ENCODE data around the gene PNKD.

The PNKD gene

DNA sequence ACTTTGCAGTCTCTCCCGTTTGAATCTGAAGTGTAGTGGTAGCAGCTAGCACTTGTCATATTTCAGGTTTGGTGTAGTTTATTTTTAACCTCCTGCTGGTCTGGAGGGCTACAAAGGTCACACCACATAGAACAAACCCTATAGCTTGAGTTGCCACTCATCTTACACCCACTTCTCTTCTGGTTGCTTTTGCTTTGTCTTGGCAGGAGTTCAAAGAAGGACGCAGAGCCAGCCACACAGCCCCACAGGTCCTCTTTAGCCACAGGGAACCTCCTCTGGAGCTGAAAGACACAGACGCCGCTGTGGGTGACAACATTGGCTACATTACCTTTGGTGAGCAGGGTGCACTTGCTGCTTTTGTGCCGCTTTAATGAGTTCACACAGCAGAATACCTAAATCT lies 25.1 kb upstream of the PNKD start:
- H3K4me2 ChIP-seq (ENCODE audit: insufficient read depth, low read length, poor library complexity, severe bottlenecking), result no peak overlapping the region
- no peak overlapping the region for H3K4ac ChIP-seq (ENCODE audit: low read length)
- no peak overlapping the region for H2BK5ac ChIP-seq (ENCODE audit: low read length)
- no peaks in the 10 kb centered on the region for H3K4me1 ChIP-seq (ENCODE audit: control insufficient read depth in 2 of 2, insufficient read depth in 1 of 2, low read depth in 1 of 2, low read length in 2 of 2)
- H2BK120ac ChIP-seq (ENCODE audit: low read depth, low read length), result no peak overlapping the region
- H2BK12ac ChIP-seq (ENCODE audit: low read length), result no peak overlapping the region
- DNase-seq (ENCODE audit: low spot score), result no peak
- H2AK5ac ChIP-seq (ENCODE audit: low read depth, low read length), result no peak overlapping the region
- no peak overlapping the region for H2AFZ ChIP-seq (ENCODE audit: low read length)
- H2BK15ac ChIP-seq (ENCODE audit: low read length), result no peak overlapping the region
- no peak overlapping the region for H3K18ac ChIP-seq (ENCODE audit: low read length)
- no peak overlapping the region for H3K14ac ChIP-seq (ENCODE audit: low read length)
- H3K23ac ChIP-seq (ENCODE audit: low read depth, low read length, poor library complexity), result no peak overlapping the region
- no peaks in the 10 kb centered on the region for H3K27me3 ChIP-seq (ENCODE audit: control insufficient read depth in 3 of 3, insufficient read depth in 3 of 3, low read depth in 1 of 3, low read length in 3 of 3)
- no peak overlapping the region for H3K9ac ChIP-seq (ENCODE audit: low read depth, low read length, poor library complexity)
- no peak overlapping the region for H4K91ac ChIP-seq (ENCODE audit: low read depth, low read length, poor library complexity)
- no peak overlapping the region for H3K27ac ChIP-seq (replicated peaks; ENCODE audit: low read length)
- peaks cover 43 to 98% of the 10 kb centered on the region in 2 donors for H3K36me3 ChIP-seq (replicated peaks in 1 of 2; ENCODE audit: control insufficient read depth in 2 of 2, insufficient read depth in 2 of 2, low read length in 2 of 2)
- no peak overlapping the region for H4K8ac ChIP-seq (ENCODE audit: low read depth, low read length)
- no peak overlapping the region for H3K4me3 ChIP-seq (ENCODE audit: low read length in 2 of 2)
- H3K9me3 ChIP-seq (replicated peaks in 1 of 2; ENCODE audit: control insufficient read depth in 2 of 2, insufficient read depth in 1 of 2, low read depth in 1 of 2, low read length in 2 of 2), result no peaks in the 10 kb centered on the region
- WGBS, 2 donors (ENCODE audit: extremely low coverage in 2 of 2, insufficient read length in 2 of 2, insufficient replicate concordance in 1 of 2), result no CpG with 5 or more reads among the region's 5 CpGs
- H3K79me1 ChIP-seq (ENCODE audit: low read depth, low read length), result no peaks in the 10 kb centered on the region

DNA sequence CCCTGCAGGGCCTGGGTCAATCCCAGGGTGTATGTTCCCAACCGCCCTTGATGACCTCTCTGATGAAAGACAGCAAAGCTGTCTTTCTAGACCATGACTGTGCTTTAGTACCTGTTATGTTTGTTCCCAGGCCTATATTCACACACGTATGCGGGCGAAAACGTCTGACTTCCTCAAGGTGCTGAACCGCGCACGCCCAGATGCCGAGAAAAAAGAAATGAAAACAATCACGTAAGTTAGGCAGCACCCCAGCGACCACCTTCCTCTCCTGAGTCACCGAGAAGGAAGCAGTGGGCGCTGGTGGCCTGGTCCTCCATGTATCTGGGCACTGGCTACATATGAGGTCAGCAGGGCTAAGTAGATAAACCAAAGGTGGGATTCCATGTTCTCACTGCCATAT lies 20.6 kb upstream of the PNKD start:
- Histone ChIP-seq H2AK5ac (ENCODE audit: low read depth, low read length) (no peak overlapping the region), H2BK12ac (ENCODE audit: low read length) (no peak overlapping the region), H2BK120ac (ENCODE audit: low read depth, low read length) (no peak overlapping the region), H3K79me1 (ENCODE audit: low read depth, low read length) (no peaks in the 10 kb centered on the region), H3K23ac (ENCODE audit: low read depth, low read length, poor library complexity) (no peak overlapping the region), H3K4ac (ENCODE audit: low read length) (no peak overlapping the region), H2BK5ac (ENCODE audit: low read length) (no peak overlapping the region), H4K8ac (ENCODE audit: low read depth, low read length) (no peak overlapping the region), H3K4me2 (ENCODE audit: insufficient read depth, low read length, poor library complexity, severe bottlenecking) (no peak overlapping the region), H3K27me3 (ENCODE audit: control insufficient read depth in 3 of 3, insufficient read depth in 3 of 3, low read depth in 1 of 3, low read length in 3 of 3) (no peaks in the 10 kb centered on the region), H3K27ac (replicated peaks; ENCODE audit: low read length) (no peak overlapping the region), H2BK15ac (ENCODE audit: low read length) (no peak overlapping the region), H3K18ac (ENCODE audit: low read length) (no peak overlapping the region), H3K9me3 (replicated peaks in 1 of 2; ENCODE audit: control insufficient read depth in 2 of 2, insufficient read depth in 1 of 2, low read depth in 1 of 2, low read length in 2 of 2) (no peaks in the 10 kb centered on the region), H3K36me3 (replicated peaks in 1 of 2; ENCODE audit: control insufficient read depth in 2 of 2, insufficient read depth in 2 of 2, low read length in 2 of 2) (peaks cover 55 to 99% of the 10 kb centered on the region in 2 donors), H3K14ac (ENCODE audit: low read length) (no peak overlapping the region), H2AFZ (ENCODE audit: low read length) (no peak overlapping the region), H3K4me1 (ENCODE audit: control insufficient read depth in 2 of 2, insufficient read depth in 1 of 2, low read depth in 1 of 2, low read length in 2 of 2) (no peaks in the 10 kb centered on the region), H4K91ac (ENCODE audit: low read depth, low read length, poor library complexity) (no peak overlapping the region), H3K4me3 (ENCODE audit: low read length in 2 of 2) (no peak overlapping the region), H3K9ac (ENCODE audit: low read depth, low read length, poor library complexity) (no peak overlapping the region)
- DNase-seq (ENCODE audit: low spot score), result no peak
- no CpG with 5 or more reads among the region's 13 CpGs for WGBS, 2 donors (ENCODE audit: extremely low coverage in 2 of 2, insufficient read length in 2 of 2, insufficient replicate concordance in 1 of 2)

DNA sequence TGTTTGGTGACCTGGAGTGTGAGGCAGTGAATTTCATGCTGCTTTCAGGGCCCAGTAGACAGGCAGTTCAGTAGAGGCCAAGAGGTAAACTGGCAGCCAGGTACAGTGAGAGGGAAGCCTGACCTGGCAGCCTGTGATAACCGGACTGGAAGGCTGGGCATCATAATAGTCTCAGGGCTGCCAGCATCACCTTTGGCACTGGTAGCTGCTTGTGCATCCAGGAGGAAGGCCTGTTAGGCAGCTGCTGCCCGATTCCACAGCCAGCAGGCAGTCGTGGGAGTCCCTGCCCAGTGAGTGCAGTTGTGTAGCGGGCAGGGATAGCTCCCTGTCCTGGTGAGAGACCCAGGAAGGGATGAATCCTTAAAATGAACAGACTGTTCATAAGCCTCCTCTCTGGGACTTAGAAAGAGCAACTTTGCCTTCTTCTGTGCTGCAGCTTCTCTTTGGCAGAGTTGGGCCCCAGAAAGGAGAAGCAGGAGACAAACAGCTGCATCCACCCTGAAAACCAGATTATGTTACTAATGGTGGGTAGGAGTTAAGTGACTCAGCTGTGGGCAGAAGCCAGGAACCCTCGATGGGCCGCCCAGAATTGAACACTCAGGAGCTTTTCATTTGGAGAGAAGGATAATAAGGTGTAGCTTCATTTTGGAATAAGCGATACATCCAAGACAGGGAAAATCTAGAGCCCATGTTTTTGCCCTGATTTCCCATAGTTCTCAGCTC lies 17.6 kb upstream of the PNKD start:
- Histone ChIP-seq H3K4ac (ENCODE audit: low read length) (no peak overlapping the region), H2BK12ac (ENCODE audit: low read length) (no peak overlapping the region), H3K27ac (replicated peaks; ENCODE audit: low read length) (no peak overlapping the region), H3K9me3 (replicated peaks in 1 of 2; ENCODE audit: control insufficient read depth in 2 of 2, insufficient read depth in 1 of 2, low read depth in 1 of 2, low read length in 2 of 2) (no peaks in the 10 kb centered on the region), H3K14ac (ENCODE audit: low read length) (no peak overlapping the region), H2BK15ac (ENCODE audit: low read length) (no peak overlapping the region), H3K27me3 (ENCODE audit: control insufficient read depth in 3 of 3, insufficient read depth in 3 of 3, low read depth in 1 of 3, low read length in 3 of 3) (no peaks in the 10 kb centered on the region), H3K36me3 (replicated peaks in 1 of 2; ENCODE audit: control insufficient read depth in 2 of 2, insufficient read depth in 2 of 2, low read length in 2 of 2) (peaks cover 48 to 90% of the 10 kb centered on the region in 2 donors), H3K9ac (ENCODE audit: low read depth, low read length, poor library complexity) (no peak overlapping the region), H2AFZ (ENCODE audit: low read length) (no peak overlapping the region), H3K23ac (ENCODE audit: low read depth, low read length, poor library complexity) (no peak overlapping the region), H2AK5ac (ENCODE audit: low read depth, low read length) (no peak overlapping the region), H4K91ac (ENCODE audit: low read depth, low read length, poor library complexity) (no peak overlapping the region), H3K4me3 (ENCODE audit: low read length in 2 of 2) (no peak overlapping the region), H3K18ac (ENCODE audit: low read length) (no peak overlapping the region), H2BK120ac (ENCODE audit: low read depth, low read length) (no peak overlapping the region), H3K4me1 (ENCODE audit: control insufficient read depth in 2 of 2, insufficient read depth in 1 of 2, low read depth in 1 of 2, low read length in 2 of 2) (no peaks in the 10 kb centered on the region), H4K8ac (ENCODE audit: low read depth, low read length) (no peak overlapping the region), H3K4me2 (ENCODE audit: insufficient read depth, low read length, poor library complexity, severe bottlenecking) (no peak overlapping the region), H3K79me1 (ENCODE audit: low read depth, low read length) (no peaks in the 10 kb centered on the region), H2BK5ac (ENCODE audit: low read length) (no peak overlapping the region)
- no peak for DNase-seq (ENCODE audit: low spot score)
- no CpG with 5 or more reads among the region's 7 CpGs for WGBS, 2 donors (ENCODE audit: extremely low coverage in 2 of 2, insufficient read length in 2 of 2, insufficient replicate concordance in 1 of 2)

DNA sequence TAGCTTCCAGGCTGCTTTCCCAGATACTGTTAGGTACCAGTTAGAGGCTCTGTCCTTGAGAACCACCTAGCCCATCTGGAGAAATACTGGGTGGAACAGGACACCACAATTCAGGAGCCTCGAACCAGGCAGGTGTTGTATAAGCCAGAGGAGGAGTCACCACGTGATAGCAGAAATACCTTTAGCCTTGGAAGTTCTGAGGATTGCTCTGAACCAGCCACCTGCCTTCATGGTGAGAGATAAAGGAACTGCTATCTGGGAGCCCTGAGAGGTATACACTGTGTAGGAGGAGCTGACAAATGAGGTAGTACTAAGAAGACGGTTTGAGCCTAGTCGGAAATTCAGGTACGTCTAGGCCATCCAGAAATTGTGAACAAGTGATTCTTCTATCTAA lies 17.1 kb upstream of the PNKD start:
- no peak overlapping the region for H4K91ac ChIP-seq (ENCODE audit: low read depth, low read length, poor library complexity)
- H2BK5ac ChIP-seq (ENCODE audit: low read length), result no peak overlapping the region
- H3K9me3 ChIP-seq (replicated peaks in 1 of 2; ENCODE audit: control insufficient read depth in 2 of 2, insufficient read depth in 1 of 2, low read depth in 1 of 2, low read length in 2 of 2), result no peaks in the 10 kb centered on the region
- H3K9ac ChIP-seq (ENCODE audit: low read depth, low read length, poor library complexity), result no peak overlapping the region
- H3K27me3 ChIP-seq (ENCODE audit: control insufficient read depth in 3 of 3, insufficient read depth in 3 of 3, low read depth in 1 of 3, low read length in 3 of 3), result no peaks in the 10 kb centered on the region
- no peak overlapping the region for H3K27ac ChIP-seq (replicated peaks; ENCODE audit: low read length)
- H2BK12ac ChIP-seq (ENCODE audit: low read length), result no peak overlapping the region
- no peak overlapping the region for H3K23ac ChIP-seq (ENCODE audit: low read depth, low read length, poor library complexity)
- no peaks in the 10 kb centered on the region for H3K79me1 ChIP-seq (ENCODE audit: low read depth, low read length)
- no peak for DNase-seq (ENCODE audit: low spot score)
- H2BK120ac ChIP-seq (ENCODE audit: low read depth, low read length), result no peak overlapping the region
- H3K36me3 ChIP-seq (replicated peaks in 1 of 2; ENCODE audit: control insufficient read depth in 2 of 2, insufficient read depth in 2 of 2, low read length in 2 of 2), result peaks cover 44 to 84% of the 10 kb centered on the region in 2 donors
- H3K4me1 ChIP-seq (ENCODE audit: control insufficient read depth in 2 of 2, insufficient read depth in 1 of 2, low read depth in 1 of 2, low read length in 2 of 2), result no peaks in the 10 kb centered on the region
- no peak overlapping the region for H3K18ac ChIP-seq (ENCODE audit: low read length)
- no peak overlapping the region for H2BK15ac ChIP-seq (ENCODE audit: low read length)
- H2AK5ac ChIP-seq (ENCODE audit: low read depth, low read length), result no peak overlapping the region
- no CpG with 5 or more reads among the region's 5 CpGs for WGBS, 2 donors (ENCODE audit: extremely low coverage in 2 of 2, insufficient read length in 2 of 2, insufficient replicate concordance in 1 of 2)
- no peak overlapping the region for H3K14ac ChIP-seq (ENCODE audit: low read length)
- H3K4ac ChIP-seq (ENCODE audit: low read length), result no peak overlapping the region
- H3K4me3 ChIP-seq (ENCODE audit: low read length in 2 of 2), result no peak overlapping the region
- H2AFZ ChIP-seq (ENCODE audit: low read length), result no peak overlapping the region
- H4K8ac ChIP-seq (ENCODE audit: low read depth, low read length), result no peak overlapping the region
- no peak overlapping the region for H3K4me2 ChIP-seq (ENCODE audit: insufficient read depth, low read length, poor library complexity, severe bottlenecking)

Measured in neuronal stem cell (in vitro differentiated cells).